HG03064 (cell line): ENCODE data around the gene RBM7.

Experiments
- ATAC-seq: cut with Tn5 transposase; IDR thresholded peaks from one replicate; pipeline ENCODE4 v1.9.1; 2021; ENCODE audit warnings: low read depth; ENCODE audit not compliant: unreplicated experiment

The RBM7 gene

GRCh38 chr11:114400216-114400914 lies at the start of gene RBM7, which contains the start of gene C11orf71:
RBM7 (plus strand) TSS chr11:114400666; CDS start chr11:114400672, 6 bp downstream.
C11orf71 (minus strand) TSS chr11:114400511; CDS start chr11:114400331, 180 bp downstream.
- ATAC-seq = peak; percentile 92

- no peak for ATAC-seq
Measured at GRCh38 chr11:114353443-114353842, 47.0 kb upstream of the RBM7 start.

- ATAC-seq = no peak
Measured at GRCh38 chr11:114354076-114354475, 46.4 kb upstream of the RBM7 start.

- ATAC-seq = no peak
Measured at GRCh38 chr11:114358716-114359115, 41.8 kb upstream of the RBM7 start.

- ATAC-seq = no peak
Measured at GRCh38 chr11:114359342-114359741, 41.1 kb upstream of the RBM7 start.

GRCh38 chr11:114362326-114362725 lies 38.1 kb upstream of the RBM7 start:
- ATAC-seq = no peak

GRCh38 chr11:114362958-114363357 lies 37.5 kb upstream of the RBM7 start:
- ATAC-seq = no peak

- no peak for ATAC-seq
Measured at GRCh38 chr11:114366331-114367243, 33.9 kb upstream of the RBM7 start.

- no peak for ATAC-seq
Measured at GRCh38 chr11:114367244-114367957, 33.1 kb upstream of the RBM7 start.

GRCh38 chr11:114368918-114369680 lies 31.4 kb upstream of the RBM7 start:
- no peak for ATAC-seq

GRCh38 chr11:114375052-114375451 lies 25.4 kb upstream of the RBM7 start:
- no peak for ATAC-seq

- no peak for ATAC-seq
Measured at GRCh38 chr11:114377612-114378267, 22.7 kb upstream of the RBM7 start.

GRCh38 chr11:114379394-114380069 lies 20.9 kb upstream of the RBM7 start:
- no peak for ATAC-seq

GRCh38 chr11:114382509-114382908 lies 18.0 kb upstream of the RBM7 start:
- ATAC-seq = no peak

- no peak for ATAC-seq
Measured at GRCh38 chr11:114384487-114384886, 16.0 kb upstream of the RBM7 start.

GRCh38 chr11:114386131-114386530 lies 14.3 kb upstream of the RBM7 start:
- no peak for ATAC-seq

- ATAC-seq = no peak
Measured at GRCh38 chr11:114386545-114386944, 13.9 kb upstream of the RBM7 start.

- ATAC-seq = no peak
Measured at GRCh38 chr11:114392735-114393667, 7.5 kb upstream of the RBM7 start.
